ENCODE measurements around the gene ZNF860. TPM values are rescaled to one million over a fixed set of nuclear protein-coding genes. Genes with fewer than 3 reads are reported as not detected.

Gene ZNF860
- total RNA-seq (2022; extraction: Qiagen RNA extraction; ENCODE audit: low read depth) = 0.91 to 1.4 TPM (median 0.94 TPM) in 5 replicates

GRCh38 chr3:31981206-31982181 lies at the start of gene ZNF860, which contains the start of gene OSBPL10:
TSS of gene ZNF860 (plus strand) at chr3:31981750. CDS start at chr3:31989080, 7,330 bp downstream.
TSS of gene OSBPL10 (minus strand) at chr3:31981262. CDS start at chr3:31981179, 83 bp downstream.

Other genes starting within 250 kb of the ZNF860 start
- gene OSBPL10, start 488 bp upstream of the ZNF860 start, total RNA-seq (2022; extraction: Qiagen RNA extraction; ENCODE audit: low read depth) = 15.1 to 18.5 TPM (median 15.5 TPM) in 5 replicates
- gene GPD1L, start 124.9 kb downstream of the ZNF860 start, total RNA-seq (2022; extraction: Qiagen RNA extraction; ENCODE audit: low read depth) = 15.3 to 22.7 TPM (median 18.2 TPM) in 5 replicates

Data from A549 treated with CpdA at 1 μM for 4 hours (cell line).